ENCODE measurements around the gene ZNF581.

GRCh38 chr19:55667006-55667381 is 23.5 kb downstream of the ZNF581 start:
- TF ChIP-seq EZH2 (IDR thresholded peaks at IDR 0.05; ENCODE audit: low read length, unreplicated experiment): no peak
- no peak for TF ChIP-seq CTCF (conservative IDR thresholded peaks at IDR 0.05; ENCODE audit: low read depth, low read length)
